SK-N-SH (cell line): Measurements from ENCODE around the gene LSM10. TPM values are rescaled to one million over a fixed set of nuclear protein-coding genes. Genes with fewer than 3 reads are reported as not detected.

Experiments
- CTCF ChIA-PET: fragments of 300-600, 350-600 bp; formaldehyde crosslinking; extraction: SDS; loops from one replicate; lab custom pipeline; 2021; lab: Yijun Ruan, JAX
- POLR2A ChIA-PET: fragments of 350-600 bp; sonication (Branson Sonifier 250); formaldehyde crosslinking; extraction: SDS; loops from one replicate; lab custom pipeline; 2020; ENCODE audit warnings: antibody characterized with exemption, inconsistent platforms; lab: Yijun Ruan, JAX
- DNase-seq: peaks from one replicate; pipeline ENCODE4 v3.0.0; 2012
- H2AFZ ChIP-seq: fragments of 200-600 bp; sonication (generic); 2 replicates; pipeline ENCODE4 v1.8.1; 2016; ENCODE audit warnings: antibody characterized with exemption, mild to moderate bottlenecking, low read depth
- H3F3A ChIP-seq: fragments of 200-600 bp; sonication (generic); replicated peaks from 2 replicates; pipeline ENCODE3; 2016; ENCODE audit warnings: antibody characterized with exemption, mild to moderate bottlenecking; ENCODE audit not compliant: insufficient read depth
- H3K27ac ChIP-seq, 2 experiments: fragments of 200-500 bp in 1 of 2; fragments of 200-600 bp in 1 of 2; sonication (Bioruptor generic) in 1 of 2; sonication (generic), shearing (Covaris generic) in 1 of 2; 2 replicates each; pipeline versions ENCODE4 v1.5.1 to v1.6.1; 2014 to 2016; ENCODE audit warnings: low read depth in 2 of 2, inconsistent platforms in 1 of 2, low read length in 1 of 2, mild to moderate bottlenecking in 1 of 2, mixed read lengths in 1 of 2
- H3K27me3 ChIP-seq: fragments of 200-600 bp; sonication (generic), shearing (Covaris generic); 2 replicates; pipeline ENCODE4 v1.6.1; 2016; ENCODE audit warnings: mixed run types; ENCODE audit not compliant: insufficient read depth
- H3K36me3 ChIP-seq, 2 experiments: fragments of 200-500 bp in 1 of 2; fragments of 200-600 bp in 1 of 2; sonication (Bioruptor generic) in 1 of 2; sonication (generic) in 1 of 2; replicated peaks in 1 of 2; 2 replicates each; pipeline versions ENCODE3 to v1.5.1; 2014 to 2016; ENCODE audit warnings: low read length in 1 of 2, mild to moderate bottlenecking in 1 of 2; ENCODE audit not compliant: insufficient read depth in 2 of 2, control insufficient read depth in 1 of 2
- H3K4me1 ChIP-seq, 2 experiments: fragments of 200-500 bp in 1 of 2; fragments of 200-600 bp in 1 of 2; sonication (Bioruptor generic) in 1 of 2; sonication (generic), shearing (Covaris generic) in 1 of 2; 2 replicates each; pipeline versions ENCODE4 v1.5.1 to v1.6.1; 2014 to 2016; ENCODE audit warnings: low read depth in 1 of 2, low read length in 1 of 2, mixed run types in 1 of 2; ENCODE audit not compliant: insufficient read depth in 2 of 2, control insufficient read depth in 1 of 2
- H3K4me2 ChIP-seq: fragments of 200-600 bp; sonication (generic), shearing (Covaris generic); 2 replicates; pipeline ENCODE4 v1.6.1; 2017; ENCODE audit warnings: mixed run types
- H3K4me3 ChIP-seq, 2 experiments: fragments of 200-500 bp in 1 of 2; fragments of 200-600 bp in 1 of 2; sonication (Bioruptor generic) in 1 of 2; sonication (generic), shearing (Covaris generic) in 1 of 2; 2 replicates each; pipeline versions ENCODE4 v1.5.1 to v1.8.1; 2014 to 2016; ENCODE audit warnings: low read depth in 2 of 2, inconsistent platforms in 1 of 2, low read length in 1 of 2, mild to moderate bottlenecking in 1 of 2, mixed read lengths in 1 of 2, moderate library complexity in 1 of 2
- H3K79me2 ChIP-seq: fragments of 200-600 bp; sonication (generic); 2 replicates; pipeline ENCODE4 v1.8.1; 2017; ENCODE audit warnings: mild to moderate bottlenecking; ENCODE audit not compliant: insufficient read depth
- H3K9ac ChIP-seq: fragments of 200-600 bp; sonication (generic); 2 replicates; pipeline ENCODE4 v1.6.1; 2017; ENCODE audit warnings: mixed run types
- H3K9me2 ChIP-seq: fragments of 200-600 bp; sonication (generic); 2 replicates; pipeline ENCODE4 v1.6.1; 2017; ENCODE audit warnings: mixed run types
- H3K9me3 ChIP-seq: fragments of 200-600 bp; sonication (generic); 2 replicates; pipeline ENCODE4 v1.6.1; 2017; ENCODE audit warnings: mixed run types, mild to moderate bottlenecking, moderate library complexity
- H4K20me1 ChIP-seq: fragments of 200-600 bp; sonication (generic); 2 replicates; pipeline ENCODE4 v1.6.1; 2017; ENCODE audit warnings: mild to moderate bottlenecking, mixed run types; ENCODE audit not compliant: insufficient read depth
- CHD2 ChIP-seq: fragments of 150-350 bp; IDR thresholded peaks from 2 replicates; pipeline ENCODE4 v1.6.1; 2018; ENCODE audit warnings: low read length; ENCODE audit not compliant: partially characterized antibody
- CTCF ChIP-seq: fragments of 200-600 bp; sonication (generic); IDR thresholded peaks from 2 replicates; pipeline ENCODE4 v1.6.1; 2017; ENCODE audit warnings: antibody characterized with exemption, mild to moderate bottlenecking, moderate library complexity
- ELF1 ChIP-seq: IDR thresholded peaks from 2 replicates; pipeline ENCODE4 v1.4.0; 2012
- EP300 ChIP-seq, 2 experiments: IDR thresholded peaks; 2 replicates each; pipeline versions ENCODE4 v1.4.0 to v1.6.1; 2012; ENCODE audit warnings: borderline replicate concordance in 1 of 2, low read depth in 1 of 2, low read length in 1 of 2
- EZH2phosphoT487 ChIP-seq: fragments of 200-600 bp; sonication (generic); IDR thresholded peaks from 2 replicates; pipeline ENCODE4 v1.6.1; 2017; ENCODE audit warnings: low read depth, mixed run types, mild to moderate bottlenecking, antibody characterized with exemption, moderate library complexity, borderline replicate concordance
- FOXJ3 ChIP-seq: sonication (generic); formaldehyde crosslinking; IDR thresholded peaks from 2 replicates; pipeline ENCODE4 v1.5.1; 2020; ENCODE audit warnings: mild to moderate bottlenecking, missing genetic modification reagents
- FOXM1 ChIP-seq: IDR thresholded peaks from 2 replicates; pipeline ENCODE4 v1.4.0; 2012; ENCODE audit warnings: low read depth, mild to moderate bottlenecking
- MAX ChIP-seq: IDR thresholded peaks from 2 replicates; pipeline ENCODE4 v1.4.0; 2012; ENCODE audit warnings: low read depth
- MEF2A ChIP-seq: IDR thresholded peaks from 2 replicates; pipeline ENCODE4 v1.4.0; 2012; ENCODE audit warnings: low read depth, borderline replicate concordance
- MXI1 ChIP-seq: IDR thresholded peaks from 2 replicates; pipeline ENCODE4 v1.6.1; 2012; ENCODE audit warnings: mild to moderate bottlenecking, low read depth, low read length, improper control_type of control experiment
- RXRA ChIP-seq: IDR thresholded peaks from 2 replicates; pipeline ENCODE4 v1.4.0; 2012; ENCODE audit warnings: low read depth, mild to moderate bottlenecking, borderline replicate concordance
- TCF12 ChIP-seq: IDR thresholded peaks from 2 replicates; pipeline ENCODE4 v1.4.0; 2012
- USF1 ChIP-seq: IDR thresholded peaks from 2 replicates; pipeline ENCODE4 v1.4.0; 2012; ENCODE audit warnings: low read depth, borderline replicate concordance
- ZBTB33 ChIP-seq: IDR thresholded peaks from 2 replicates; pipeline ENCODE4 v1.4.0; 2012; ENCODE audit warnings: low read depth, borderline replicate concordance
- WGBS: methylation state at CpG from one replicate; pipeline ENCODE4 v1.1.6; 2017; ENCODE audit warnings: low lambda C conversion rate; 5-methylcytosine and 5-hydroxymethylcytosine counted together
- polyA plus RNA-seq, 3 experiments: library from polyadenylated mRNA; depleted of rRNA; stranded (reverse); fragments of >200 nt; gene quantifications; 2 replicates each; pipeline ENCODE4 v1.2.3, GENCODE V29; 2012

The LSM10 gene
- polyA plus RNA-seq, 1 of the 3 experiments (the other 2 are of a cell fraction): 96.8 TPM

GRCh38 chr1:36372617-36373016 lies 25.1 kb downstream of the LSM10 start:
- peak overlapping the region; percentile 98 to 99 for H3K27ac ChIP-seq
- peaks cover 80% of the 10 kb centered on the region for H3K79me2 ChIP-seq
- H3K9me2 ChIP-seq: no peaks in the 10 kb centered on the region
- peaks cover 40 to 55% of the 10 kb centered on the region in 2 experiments for H3K4me1 ChIP-seq
- H3K9ac ChIP-seq: peak overlapping the region; percentile 74
- no peak overlapping the region; a peak in 1 of 4 replicates for H3K4me3 ChIP-seq
- DNase-seq: no peak
- peak overlapping the region; percentile 78 for H3K4me2 ChIP-seq
- H3K9me3 ChIP-seq: no peaks in the 10 kb centered on the region
- WGBS: 23% methylated on average over 2 of the region's 3 CpGs
- TF ChIP-seq TCF12 (no peak), EP300 (IDR thresholded peaks at IDR 0.05; ENCODE audit: borderline replicate concordance in 1 of 2, low read depth in 1 of 2, low read length in 1 of 2) (no peak), CHD2 (no peak), FOXM1 (no peak), MXI1 (no peak), FOXJ3 (CRISPR knock-in tag) (no peak), CTCF (no peak), EZH2phosphoT487 (no peak), MEF2A (no peak), MAX (no peak), ELF1 (no peak), RXRA (no peak), USF1 (no peak), ZBTB33 (no peak)
- H3F3A ChIP-seq: peaks cover 60% of the 10 kb centered on the region
- CTCF ChIA-PET: no interaction called here
- no peaks in the 10 kb centered on the region for H3K27me3 ChIP-seq
- H4K20me1 ChIP-seq: no peaks in the 10 kb centered on the region
- H2AFZ ChIP-seq: no peak overlapping the region
- POLR2A ChIA-PET: no interaction called here
- H3K36me3 ChIP-seq: peaks cover 0 to 19% of the 10 kb centered on the region in 2 experiments
